Liver (tissue), 9 donors: ENCODE data around the gene LRRC74B. TPM values are rescaled to one million over a fixed set of nuclear protein-coding genes. Genes with fewer than 3 reads are reported as not detected.

Experiments used
- DNase-seq: peaks from one replicate; pipeline ENCODE4 v3.0.0-alpha.2; 2017; ENCODE audit warnings: low spot score
- H3K27ac ChIP-seq, 2 donors: one replicate each; pipeline ENCODE4 v1.7.0; 2013; ENCODE audit warnings: inconsistent platforms in 2 of 2, low read length in 2 of 2, control low read depth in 1 of 2, low read depth in 1 of 2, mild to moderate bottlenecking in 1 of 2
- H3K27me3 ChIP-seq, 4 donors: one replicate each; pipeline versions ENCODE4 v1.6.1 to v1.7.0; 2013; ENCODE audit warnings: low read length in 3 of 4, inconsistent platforms in 1 of 4, mild to moderate bottlenecking in 1 of 4, moderate library complexity in 1 of 4; ENCODE audit not compliant: control insufficient read depth in 4 of 4, insufficient read depth in 4 of 4
- H3K36me3 ChIP-seq, 4 donors: one replicate each; pipeline versions ENCODE4 v1.6.1 to v1.7.0; 2013; ENCODE audit warnings: low read length in 3 of 4, mild to moderate bottlenecking in 3 of 4, low read depth in 1 of 4, moderate library complexity in 1 of 4; ENCODE audit not compliant: control insufficient read depth in 4 of 4, insufficient read depth in 3 of 4
- H3K4me1 ChIP-seq, 4 donors: one replicate each; pipeline versions ENCODE4 v1.6.1 to v1.7.0; 2013; ENCODE audit warnings: low read length in 3 of 4, mild to moderate bottlenecking in 3 of 4, moderate library complexity in 1 of 4; ENCODE audit not compliant: control insufficient read depth in 4 of 4, insufficient read depth in 4 of 4
- H3K4me3 ChIP-seq, 3 donors: one replicate each; pipeline versions ENCODE4 v1.6.1 to v1.7.0; 2013; ENCODE audit warnings: low read length in 3 of 3, control low read depth in 1 of 3, low read depth in 1 of 3, mild to moderate bottlenecking in 1 of 3
- H3K9ac ChIP-seq, 2 donors: one replicate each; pipeline ENCODE4 v1.7.0; 2013; ENCODE audit warnings: low read length in 2 of 2, mild to moderate bottlenecking in 2 of 2, moderate library complexity in 2 of 2, control low read depth in 1 of 2, low read depth in 1 of 2
- H3K9me3 ChIP-seq, 4 donors: one replicate each; pipeline versions ENCODE4 v1.6.1 to v1.7.0; 2013; ENCODE audit warnings: low read length in 3 of 4; ENCODE audit not compliant: control insufficient read depth in 4 of 4
- ATF3 ChIP-seq: IDR thresholded peaks from 2 replicates; pipeline ENCODE4 v1.6.1; 2016; ENCODE audit warnings: antibody characterized with exemption
- CTCF ChIP-seq: fragments of 150-350 bp; IDR thresholded peaks from 2 replicates; pipeline ENCODE4 v1.5.1; 2017; ENCODE audit warnings: improper control_type of control experiment, low read depth, low read length; ENCODE audit not compliant: missing input control
- EGR1 ChIP-seq, 2 donors: IDR thresholded peaks; 2 replicates each; pipeline ENCODE4 v1.6.1; 2016 to 2018; ENCODE audit warnings: antibody characterized with exemption in 2 of 2, low read depth in 2 of 2
- FOXA1 ChIP-seq: IDR thresholded peaks from 2 replicates; pipeline ENCODE4 v1.6.1; 2016; ENCODE audit warnings: antibody characterized with exemption
- FOXA2 ChIP-seq: IDR thresholded peaks from 2 replicates; pipeline ENCODE4 v1.6.1; 2016; ENCODE audit warnings: antibody characterized with exemption
- GABPA ChIP-seq, 2 donors: IDR thresholded peaks in 1 of 2; conservative IDR thresholded peaks in 1 of 2; 2 replicates each; pipeline ENCODE4 v1.6.1; 2016; ENCODE audit warnings: antibody characterized with exemption in 2 of 2, mild to moderate bottlenecking in 1 of 2, moderate library complexity in 1 of 2
- HNF4G ChIP-seq: IDR thresholded peaks from 2 replicates; pipeline ENCODE4 v1.6.1; 2016; ENCODE audit warnings: antibody characterized with exemption
- JUND ChIP-seq, 2 donors: IDR thresholded peaks; 2 replicates each; pipeline ENCODE4 v1.6.1; 2016; ENCODE audit warnings: antibody characterized with exemption in 2 of 2
- MAX ChIP-seq: IDR thresholded peaks from 2 replicates; pipeline ENCODE4 v1.6.1; 2016; ENCODE audit warnings: antibody characterized with exemption
- NR2F2 ChIP-seq: IDR thresholded peaks from 2 replicates; pipeline ENCODE4 v1.6.1; 2016; ENCODE audit warnings: antibody characterized with exemption
- RXRA ChIP-seq, 2 donors: IDR thresholded peaks; 2 replicates each; pipeline ENCODE4 v1.6.1; 2017 to 2018; ENCODE audit warnings: antibody characterized with exemption in 2 of 2, mild to moderate bottlenecking in 1 of 2
- SP1 ChIP-seq: IDR thresholded peaks from 2 replicates; pipeline ENCODE4 v1.6.1; 2018; ENCODE audit warnings: antibody characterized with exemption, mild to moderate bottlenecking
- TAF1 ChIP-seq: conservative IDR thresholded peaks from 2 replicates; pipeline ENCODE4 v1.6.1; 2016; ENCODE audit warnings: antibody characterized with exemption, mild to moderate bottlenecking
- YY1 ChIP-seq: IDR thresholded peaks from 2 replicates; pipeline ENCODE4 v1.6.1; 2016; ENCODE audit warnings: antibody characterized with exemption, mild to moderate bottlenecking
- ZBTB33 ChIP-seq: IDR thresholded peaks from 2 replicates; pipeline ENCODE4 v1.6.1; 2016; ENCODE audit warnings: antibody characterized with exemption
- WGBS: extraction: QIAGEN DNeasy Blood & Tissue Kit; methylation state at CpG from one replicate; pipeline ENCODE4 v1.1.7; 2013; 5-methylcytosine and 5-hydroxymethylcytosine counted together
- polyA plus RNA-seq, 2 donors: library from polyadenylated mRNA; stranded (reverse) in 1 of 2; unstranded in 1 of 2; fragments of 200-250 nt in 1 of 2; fragments of >200 nt in 1 of 2; fragmentation: Nextera tagmentation in 1 of 2; extraction: Ambion mirVana in 1 of 2; gene quantifications; one replicate each; pipeline versions ENCODE4 v1.2.1 to v1.2.3, GENCODE V29; 2013 to 2015
- total RNA-seq, 2 donors: library from RNA; depleted of rRNA; stranded (reverse); fragments of >200 nt; gene quantifications; one replicate each; pipeline ENCODE4 v1.2.3, GENCODE V29; 2014
- donor health status: healthy.
- donor health status: healthy.
- donor health status: healthy.
- donor health status: healthy.
- donor health status: healthy.

LRRC74B gene
- total and polyA plus RNA-seq, 4 donors: not detected

GRCh38 chr22:21044931-21045584 lies 688 bp upstream of the LRRC74B start:
- TF ChIP-seq HNF4G (no peak), JUND (IDR thresholded peaks at IDR 0.05) (no peak), FOXA1 (no peak), MAX (no peak), CTCF (no peak), GABPA (IDR thresholded peaks at IDR 0.05 in 1 of 2, conservative IDR thresholded peaks at IDR 0.05 in 1 of 2) (no peak), SP1 (no peak), FOXA2 (no peak), RXRA (IDR thresholded peaks at IDR 0.05) (no peak), ATF3 (no peak), YY1 (no peak), EGR1 (IDR thresholded peaks at IDR 0.05; ENCODE audit: low read depth in 2 of 2) (no peak), ZBTB33 (no peak)
- Histone ChIP-seq H3K27ac (no peak overlapping the region), H3K9ac (no peak overlapping the region), H3K9me3 (no peaks in the 10 kb centered on the region), H3K36me3 (no peaks in the 10 kb centered on the region), H3K4me3 (peak overlapping the region in 1 of 3 donors; percentile 27), H3K4me1 (peaks cover 3 to 12% (median 5%) of the 10 kb centered on the region in 4 donors), H3K27me3 (no peaks in the 10 kb centered on the region)
- 26% methylated on average over 15 of the region's 15 CpGs for WGBS
- DNase-seq: no peak

GRCh38 chr22:21047035-21047661 lies 1.4 kb downstream of the LRRC74B start:
- no peaks in the 10 kb centered on the region for H3K9me3 ChIP-seq
- H3K27ac ChIP-seq: no peak overlapping the region
- H3K9ac ChIP-seq: no peak overlapping the region
- H3K4me1 ChIP-seq: peaks cover 3 to 12% (median 5%) of the 10 kb centered on the region in 4 donors
- no peak for DNase-seq
- WGBS: 92% methylated on average over 14 of the region's 14 CpGs
- no peaks in the 10 kb centered on the region for H3K27me3 ChIP-seq
- H3K36me3 ChIP-seq: no peaks in the 10 kb centered on the region
- H3K4me3 ChIP-seq: no peak overlapping the region
- TF ChIP-seq YY1 (no peak), FOXA2 (no peak), EGR1 (IDR thresholded peaks at IDR 0.05; ENCODE audit: low read depth in 2 of 2) (no peak), ATF3 (no peak), TAF1 (no peak), JUND (IDR thresholded peaks at IDR 0.05) (no peak), FOXA1 (no peak), GABPA (IDR thresholded peaks at IDR 0.05 in 1 of 2, conservative IDR thresholded peaks at IDR 0.05 in 1 of 2) (no peak), ZBTB33 (no peak), CTCF (no peak), NR2F2 (no peak)
